OCI-LY1 (cell line): ENCODE results near the gene SKA1.

ENCODE experiments used
- H2AFZ ChIP-seq: fragments of 200-600 bp; sonication (generic), shearing (Covaris generic); 2 replicates; pipeline ENCODE4 v1.6.0; 2014; ENCODE audit warnings: antibody characterized with exemption, mild to moderate bottlenecking, low read length
- H3F3A ChIP-seq: fragments of 200-600 bp; sonication (generic), shearing (Covaris generic); 2 replicates; pipeline ENCODE4 v1.6.0; 2014; ENCODE audit warnings: mild to moderate bottlenecking, antibody characterized with exemption, low read length, moderate library complexity; ENCODE audit not compliant: insufficient read depth
- H3K27ac ChIP-seq: fragments of 200-600 bp; sonication (generic); 2 replicates; pipeline ENCODE4 v1.5.1; 2014; ENCODE audit warnings: low read length, mixed run types, mild to moderate bottlenecking, low read depth; ENCODE audit not compliant: poor library complexity, severe bottlenecking
- H3K27me3 ChIP-seq: fragments of 200-600 bp; sonication (generic); 2 replicates; pipeline ENCODE4 v1.6.0; 2014; ENCODE audit warnings: antibody characterized with exemption, mild to moderate bottlenecking, low read length, moderate library complexity; ENCODE audit not compliant: insufficient read depth
- H3K36me3 ChIP-seq: fragments of 200-600 bp; sonication (generic); 2 replicates; pipeline ENCODE4 v1.6.1; 2014; ENCODE audit warnings: mild to moderate bottlenecking, antibody characterized with exemption, low read length, moderate library complexity, mixed read lengths; ENCODE audit not compliant: insufficient read depth
- H3K4me1 ChIP-seq: fragments of 200-600 bp; sonication (generic); 2 replicates; pipeline ENCODE4 v1.5.1; 2014; ENCODE audit warnings: mild to moderate bottlenecking, low read length, moderate library complexity; ENCODE audit not compliant: insufficient read depth, severe bottlenecking
- H3K4me2 ChIP-seq: fragments of 200-600 bp; sonication (generic), shearing (Covaris generic); 2 replicates; pipeline ENCODE4 v1.6.1; 2014; ENCODE audit warnings: low read length
- H3K4me3 ChIP-seq: fragments of 200-600 bp; sonication (generic); 2 replicates; pipeline ENCODE4 v1.5.1; 2014; ENCODE audit warnings: low read length, low read depth, mild to moderate bottlenecking, mixed read lengths; ENCODE audit not compliant: poor library complexity, severe bottlenecking
- H3K79me2 ChIP-seq: fragments of 200-600 bp; shearing (Covaris generic); 2 replicates; pipeline ENCODE4 v1.6.1; 2016; ENCODE audit warnings: mixed run types, low read length, mixed read lengths; ENCODE audit not compliant: insufficient read depth
- H3K9ac ChIP-seq: fragments of 200-600 bp; sonication (generic), shearing (Covaris generic); 2 replicates; pipeline ENCODE4 v1.6.1; 2014; ENCODE audit warnings: mild to moderate bottlenecking, low read length, mixed read lengths
- H3K9me2 ChIP-seq: fragments of 200-600 bp; sonication (generic), shearing (Covaris generic); 2 replicates; pipeline ENCODE4 v1.6.1; 2014; ENCODE audit warnings: low read depth, mild to moderate bottlenecking, low read length, mixed read lengths
- H3K9me3 ChIP-seq: fragments of 200-600 bp; shearing (Covaris generic); 2 replicates; pipeline ENCODE4 v1.6.1; 2014; ENCODE audit warnings: low read length, mixed read lengths
- H4K20me1 ChIP-seq: fragments of 200-600 bp; sonication (generic), shearing (Covaris generic); 2 replicates; pipeline ENCODE4 v1.6.0; 2016; ENCODE audit warnings: mild to moderate bottlenecking, low read length; ENCODE audit not compliant: insufficient read depth
- CTCF ChIP-seq: fragments of 200-600 bp; sonication (generic), shearing (Covaris generic); IDR thresholded peaks from 2 replicates; pipeline ENCODE4 v1.5.1; 2017; ENCODE audit warnings: mild to moderate bottlenecking, antibody characterized with exemption, low read length, moderate library complexity, mixed read lengths
- EZH2 ChIP-seq: fragments of 200-600 bp; sonication (generic), shearing (Covaris generic); IDR thresholded peaks from 2 replicates; pipeline ENCODE4 v1.8.0; 2017; ENCODE audit warnings: borderline replicate concordance, mixed run types, mild to moderate bottlenecking, antibody characterized with exemption, low read length, moderate library complexity, mixed read lengths

Gene SKA1

GRCh38 chr18:50377061-50377798, 2.4 kb downstream of the SKA1 start:
- no peak for TF ChIP-seq EZH2
- TF ChIP-seq CTCF, result no peak
- H2AFZ ChIP-seq, result no peak overlapping the region
- peaks cover 20% of the 10 kb centered on the region for H3K4me1 ChIP-seq
- H3K27ac ChIP-seq, result no peak overlapping the region
- H3K36me3 ChIP-seq, result peaks cover 27% of the 10 kb centered on the region
- H3K27me3 ChIP-seq, result no peaks in the 10 kb centered on the region
- no peak overlapping the region for H3K4me3 ChIP-seq
- peaks cover 8% of the 10 kb centered on the region for H3K79me2 ChIP-seq
- H3K4me2 ChIP-seq, result no peak overlapping the region
- peaks cover 4% of the 10 kb centered on the region; the same call in 1 of the 2 replicates for H3K9me3 ChIP-seq
- no peaks in the 10 kb centered on the region for H3K9me2 ChIP-seq
- no peaks in the 10 kb centered on the region; the same call in 1 of the 2 replicates for H3F3A ChIP-seq
- no peaks in the 10 kb centered on the region for H4K20me1 ChIP-seq
- H3K9ac ChIP-seq, result no peak overlapping the region

GRCh38 chr18:50388988-50389387, 14.1 kb downstream of the SKA1 start:
- Histone ChIP-seq H3K4me1 (no peaks in the 10 kb centered on the region), H3K4me3 (no peak overlapping the region), H3F3A (no peaks in the 10 kb centered on the region), H3K9me3 (no peaks in the 10 kb centered on the region), H3K27ac (no peak overlapping the region), H2AFZ (no peak overlapping the region), H3K36me3 (peaks cover 59% of the 10 kb centered on the region), H3K9me2 (no peaks in the 10 kb centered on the region), H3K4me2 (no peak overlapping the region), H3K79me2 (no peaks in the 10 kb centered on the region), H4K20me1 (no peaks in the 10 kb centered on the region), H3K9ac (no peak overlapping the region), H3K27me3 (no peaks in the 10 kb centered on the region)
- TF ChIP-seq EZH2 (no peak), CTCF (no peak)

- no peaks in the 10 kb centered on the region for H3F3A ChIP-seq
- H3K27ac ChIP-seq, result no peak overlapping the region
- no peak overlapping the region for H3K4me3 ChIP-seq
- no peaks in the 10 kb centered on the region for H4K20me1 ChIP-seq
- no peaks in the 10 kb centered on the region for H3K4me1 ChIP-seq
- H3K36me3 ChIP-seq, result peaks cover 31% of the 10 kb centered on the region
- H3K9me3 ChIP-seq, result no peaks in the 10 kb centered on the region
- no peak overlapping the region for H2AFZ ChIP-seq
- no peak for TF ChIP-seq CTCF
- no peak for TF ChIP-seq EZH2
- no peaks in the 10 kb centered on the region for H3K79me2 ChIP-seq
- H3K4me2 ChIP-seq, result no peak overlapping the region
- no peaks in the 10 kb centered on the region for H3K27me3 ChIP-seq
- no peak overlapping the region for H3K9ac ChIP-seq
- H3K9me2 ChIP-seq, result no peaks in the 10 kb centered on the region
These were observed 19.0 kb downstream of the SKA1 start for GRCh38 chr18:50393802-50394201.
